Stimulated activated naive CD4-positive, alpha-beta T cell (primary cell): Measurements from ENCODE around the gene AMIGO3.
"Not testable (repeated sequence)": the region's sequence is repeated elsewhere in the genome, so short reads cannot be mapped to it uniquely, and the experiment has no call there.

ENCODE experiments used
- DNase-seq, 6 experiments: peaks; one replicate each; lab custom pipeline; 2025; lab: John Stamatoyannopoulos, UW

Gene AMIGO3

GRCh38 chr3:49712166-49712565, 7.3 kb downstream of the AMIGO3 start:
- no peak for DNase-seq

GRCh38 chr3:49711489-49711888, 8.0 kb downstream of the AMIGO3 start:
- no peak for DNase-seq

GRCh38 chr3:49709852-49710251, 9.6 kb downstream of the AMIGO3 start:
- no peak for DNase-seq

DNA sequence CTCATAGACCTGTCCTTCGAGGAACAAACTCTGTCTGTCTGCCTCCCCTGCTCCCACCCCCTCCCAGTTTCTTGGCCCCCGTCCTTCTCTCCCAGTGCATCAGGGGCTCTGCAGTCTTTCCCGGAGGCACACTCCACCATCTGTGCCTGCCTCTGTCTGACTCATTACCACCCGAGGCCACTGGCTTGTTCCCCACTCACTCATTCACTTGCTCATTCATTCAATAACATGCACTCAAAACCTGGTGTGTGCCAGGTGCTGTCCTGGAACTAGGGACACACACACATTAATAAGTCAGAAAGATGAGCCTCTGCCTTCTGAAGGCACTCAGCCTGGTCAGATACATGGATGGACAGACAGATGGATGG, 12.4 kb downstream of the AMIGO3 start:
- DNase-seq = no peak

- no peak for DNase-seq
Observed at GRCh38 chr3:49706456-49707112, 12.9 kb downstream of the AMIGO3 start.

DNA sequence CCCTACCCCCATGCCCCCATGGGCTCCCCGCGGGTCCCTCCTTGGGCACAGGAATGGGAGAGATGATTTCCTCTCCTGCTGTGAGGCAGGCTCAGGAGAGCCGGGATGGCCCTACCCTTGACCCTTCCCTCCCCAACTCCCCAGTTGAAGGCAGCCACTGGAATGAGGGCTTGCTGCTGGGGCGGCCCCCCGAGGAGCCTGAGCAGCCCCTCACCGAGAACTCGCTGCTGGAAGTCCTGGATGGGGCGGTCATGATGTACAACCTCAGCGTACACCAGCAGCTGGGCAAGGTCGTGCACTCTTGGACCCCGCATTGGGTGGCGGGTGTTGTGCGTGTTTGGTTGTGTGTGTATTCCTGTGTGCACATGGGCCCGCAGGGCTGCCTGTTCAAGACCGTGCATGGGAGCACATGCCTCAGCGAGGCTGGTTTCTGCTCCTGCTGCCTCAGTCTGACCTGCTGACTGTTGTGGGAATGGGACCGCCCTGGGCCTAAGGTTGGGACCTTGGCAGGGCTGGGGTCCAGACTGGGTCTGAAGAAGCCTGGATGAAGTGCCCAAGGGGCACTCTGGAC, 14.0 kb downstream of the AMIGO3 start:
- no peak for DNase-seq

DNA sequence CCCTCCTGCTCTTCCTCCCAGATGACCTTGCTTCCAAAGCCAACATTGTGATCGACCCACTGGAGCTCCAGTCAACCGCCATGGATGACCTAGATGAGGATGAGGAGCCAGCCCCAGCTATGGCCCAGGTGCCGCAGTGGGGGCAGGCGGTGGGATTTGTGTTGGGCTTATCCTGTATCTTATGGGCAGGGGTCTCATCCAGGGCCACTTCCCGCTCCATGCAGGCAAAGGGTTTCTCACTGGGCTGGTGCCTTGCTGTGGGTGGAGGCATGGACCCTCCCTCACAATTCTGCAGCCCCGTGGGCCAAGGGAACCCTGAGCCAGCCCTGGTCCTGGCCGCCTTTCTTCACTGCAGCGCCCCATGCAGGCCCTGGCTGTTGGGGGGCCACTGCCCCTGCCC, 14.9 kb downstream of the AMIGO3 start:
- no peak for DNase-seq

DNA sequence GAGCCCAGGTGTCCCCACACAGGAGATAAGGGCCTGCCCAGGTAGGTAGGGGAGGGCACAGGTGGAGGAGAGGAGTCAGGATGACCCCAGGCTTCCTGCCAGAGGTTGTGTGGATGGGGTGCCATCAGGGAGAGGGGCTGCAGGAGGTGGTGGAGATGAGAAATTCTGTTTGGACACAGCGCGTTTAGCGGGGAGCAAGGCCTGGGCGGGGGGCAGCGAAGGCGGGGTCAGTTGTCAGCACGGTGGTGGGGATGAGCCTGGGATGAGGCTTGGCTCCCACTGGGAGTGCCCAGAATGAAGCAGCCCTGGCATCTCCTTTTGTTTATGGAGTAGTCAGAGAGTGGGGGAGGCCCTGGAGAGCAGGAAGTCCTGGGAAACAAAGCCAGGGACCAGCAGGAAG, 15.5 kb downstream of the AMIGO3 start:
- no peak for DNase-seq

DNA sequence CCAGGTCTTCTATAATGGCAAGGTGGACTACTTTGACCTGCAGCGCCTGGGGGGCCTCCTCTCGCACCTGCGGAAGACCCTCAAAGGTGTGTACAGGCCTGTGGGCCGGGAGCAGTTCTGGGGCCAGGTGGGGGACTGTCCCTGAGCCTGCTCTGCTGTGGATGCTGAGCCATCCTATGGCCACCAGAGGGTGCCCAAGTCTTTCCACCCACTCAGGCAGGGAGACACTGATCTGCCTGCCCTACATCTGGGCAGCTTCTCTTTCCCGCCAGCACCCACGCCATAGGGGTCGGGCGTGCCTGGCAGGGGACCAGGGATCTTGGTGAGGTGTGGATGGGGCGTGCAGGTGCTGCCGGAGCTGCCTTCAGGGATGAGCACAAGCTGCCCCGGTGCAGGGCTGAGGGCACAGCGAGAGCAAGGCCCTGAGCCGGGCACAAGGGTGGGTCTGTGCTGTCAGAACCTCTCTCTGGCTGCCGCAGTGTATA, 16.0 kb downstream of the AMIGO3 start:
- DNase-seq = peak; percentile 36 to 65 (median 61)

DNA sequence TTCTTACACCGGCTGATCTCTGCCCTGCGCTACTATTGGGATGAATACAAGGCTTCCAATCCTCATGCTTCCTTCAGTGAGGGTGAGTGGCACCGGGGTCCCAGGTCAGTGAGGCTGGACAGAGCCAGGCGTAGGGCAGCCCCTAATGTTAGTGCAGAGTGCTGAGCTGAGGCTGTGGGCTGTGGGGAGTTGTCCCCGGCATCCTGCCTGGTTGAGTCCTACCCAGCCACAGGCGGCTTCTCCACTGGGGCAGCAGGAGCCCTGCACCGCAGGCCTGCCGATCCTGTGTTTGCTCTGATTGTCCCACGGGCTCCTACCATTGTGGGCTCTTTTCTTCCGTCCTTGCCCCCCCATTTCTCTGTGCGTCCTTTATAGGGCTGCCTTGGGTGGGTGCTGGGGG, 16.8 kb downstream of the AMIGO3 start:
- no peak for DNase-seq

DNA sequence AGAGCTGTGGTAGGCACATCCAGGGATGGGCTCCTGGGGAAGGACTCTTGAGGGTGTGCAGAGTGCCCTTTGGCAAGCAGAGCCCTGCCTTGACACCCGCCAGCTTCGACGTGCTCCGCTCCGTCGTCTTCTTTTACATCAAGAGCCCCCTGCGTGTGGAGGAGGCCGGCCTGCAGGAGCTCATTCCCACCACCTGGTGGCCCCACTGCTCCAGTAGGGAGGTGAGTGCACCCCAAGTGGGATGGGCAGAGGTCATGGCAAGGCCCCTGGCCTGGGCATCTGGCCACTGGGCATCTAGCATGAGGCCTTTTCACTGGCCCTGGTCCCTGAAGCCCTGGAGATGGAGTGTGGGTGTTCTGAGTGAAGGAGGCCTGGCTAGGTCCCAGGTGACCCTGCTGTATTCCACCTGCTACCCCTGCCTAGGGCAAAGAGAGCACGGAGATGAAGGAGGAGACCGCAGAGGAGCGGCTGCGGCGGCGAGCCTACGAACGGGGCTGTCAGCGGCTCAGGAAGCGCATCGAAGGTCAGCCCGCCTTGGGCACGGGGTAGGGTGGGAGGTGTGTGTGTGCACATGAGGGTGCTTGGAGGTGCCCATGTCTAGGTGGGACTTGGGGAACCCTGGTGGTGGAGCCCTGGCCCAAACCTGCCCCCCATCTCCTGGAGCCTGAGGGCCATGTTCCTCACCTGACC, 18.0 kb downstream of the AMIGO3 start:
- DNase-seq = no peak

GRCh38 chr3:49700453-49701128, 18.9 kb downstream of the AMIGO3 start:
- DNase-seq = no peak

DNA sequence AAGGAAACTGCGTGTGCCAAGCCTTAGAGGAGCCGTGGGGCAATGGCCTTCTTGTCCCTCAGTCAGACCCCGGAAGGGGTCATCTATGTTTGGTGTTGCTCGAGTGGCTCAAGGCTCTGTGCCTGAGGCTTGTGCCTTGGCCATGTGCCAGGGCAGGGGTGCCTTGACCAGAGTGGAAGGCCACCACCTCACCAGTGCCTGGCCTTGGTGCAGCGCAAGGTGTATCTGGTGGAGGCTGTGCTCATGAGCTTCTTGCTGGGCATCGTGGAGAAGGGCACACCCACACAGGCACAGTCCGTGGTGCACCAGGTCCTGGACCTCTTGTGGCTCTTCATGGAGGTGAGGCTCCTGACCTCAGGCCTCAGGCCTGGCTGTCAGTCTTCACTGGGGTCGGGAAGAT, 19.5 kb downstream of the AMIGO3 start:
- DNase-seq = no peak

GRCh38 chr3:49699281-49699979, 20.1 kb downstream of the AMIGO3 start:
- DNase-seq = no peak

DNA sequence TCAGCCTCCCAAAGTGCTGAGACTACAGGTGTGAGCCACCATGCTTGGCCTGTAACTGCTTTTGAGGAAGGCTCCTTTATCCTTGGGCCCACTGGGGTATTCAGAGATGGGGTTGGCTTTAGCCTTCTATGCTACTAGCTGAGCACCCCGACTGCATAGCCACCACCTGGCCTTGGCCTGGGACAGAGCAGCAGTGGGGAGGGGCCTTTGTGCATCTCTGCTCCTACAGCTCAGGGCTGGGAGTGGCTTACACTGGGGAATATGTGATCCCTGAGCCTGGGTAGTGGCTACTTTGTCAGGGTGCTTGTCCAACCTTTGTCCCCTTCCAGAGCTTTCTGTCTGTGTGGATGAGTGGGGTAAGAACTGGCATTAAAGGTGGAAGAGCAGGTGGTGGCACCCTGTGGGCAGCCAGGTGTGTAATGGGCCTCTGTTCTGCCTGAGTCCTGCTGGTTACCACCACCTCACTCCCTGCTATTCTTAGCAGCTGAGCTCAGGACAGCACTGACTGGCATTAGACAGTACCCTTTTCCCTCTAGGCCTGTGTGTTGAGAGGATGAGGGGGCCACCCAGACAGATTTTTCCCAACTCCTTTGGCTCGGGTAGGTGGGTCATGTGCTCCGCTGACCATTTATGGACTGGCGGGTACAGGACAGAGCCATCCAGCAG, 24.0 kb downstream of the AMIGO3 start:
- not testable (repeated sequence) for DNase-seq

- DNase-seq = not testable (repeated sequence)
Observed at GRCh38 chr3:49694409-49695070, 24.9 kb downstream of the AMIGO3 start.

- DNase-seq = not testable (repeated sequence)
Observed at GRCh38 chr3:49691481-49691880, 28.0 kb downstream of the AMIGO3 start.

DNA sequence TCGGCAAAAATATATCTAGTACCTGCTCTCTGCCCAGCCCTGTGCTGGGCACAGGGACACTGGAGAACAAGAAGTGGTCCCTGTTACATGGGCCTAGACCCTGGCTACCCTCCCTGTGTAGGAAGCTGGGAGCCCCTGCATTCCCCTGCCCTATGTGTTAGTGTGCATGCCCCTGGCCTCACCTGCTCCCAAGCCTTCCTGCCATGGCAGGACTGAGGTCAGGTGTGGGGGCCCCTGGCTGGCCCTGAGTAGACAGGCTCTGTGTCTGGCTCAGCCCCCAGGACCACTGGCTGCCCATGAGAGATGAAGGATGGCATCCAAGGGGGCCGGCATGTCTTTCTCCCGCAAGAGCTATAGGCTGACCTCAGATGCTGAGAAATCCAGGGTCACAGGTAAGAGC, 28.6 kb downstream of the AMIGO3 start:
- DNase-seq = not testable (repeated sequence)

DNA sequence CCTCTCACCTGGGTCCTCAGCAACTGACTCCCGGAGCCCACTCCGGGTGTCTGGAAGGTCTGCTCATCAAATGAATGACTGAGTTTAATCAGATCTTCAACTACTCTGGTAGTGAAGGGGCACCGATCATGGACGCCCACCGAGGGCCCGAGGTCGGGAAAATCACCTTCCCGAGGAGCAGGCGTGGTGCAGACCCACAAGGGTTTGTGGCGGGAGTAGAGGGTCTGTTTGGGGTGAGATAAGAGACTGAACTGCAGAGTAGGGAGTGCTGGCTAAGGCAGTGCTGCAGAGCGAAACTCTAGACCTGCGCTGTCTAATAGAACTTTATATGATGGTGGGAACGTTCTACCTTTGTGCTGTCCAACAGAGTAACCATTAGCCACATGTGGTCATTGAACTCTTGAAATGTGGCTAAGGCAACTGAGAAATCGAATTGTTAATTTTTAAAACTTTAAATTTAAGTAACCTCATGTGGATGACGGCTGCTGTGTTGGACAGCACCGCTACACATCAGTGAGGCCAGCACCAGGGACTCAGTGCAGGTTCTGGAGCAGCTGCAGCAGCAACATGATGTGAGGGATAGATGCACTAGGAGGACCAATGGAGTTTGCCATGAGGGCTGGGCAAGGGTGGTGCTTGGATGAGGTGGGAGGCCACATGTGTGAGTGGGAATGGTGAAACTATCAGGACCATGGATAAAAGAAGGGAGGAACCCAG, 29.4 kb downstream of the AMIGO3 start:
- DNase-seq = not testable (repeated sequence)
